ACHN (cell line): ENCODE results near the gene SEMA5B.

ENCODE experiments used
- DNase-seq: peaks from one replicate; pipeline ENCODE4 v3.0.0-alpha.2; 2015
- in situ Hi-C: cut with HindIII; loops from 2 replicates; pipeline ENCODE4 v1.10.0; 2017; ENCODE audit warnings: low sequenced_read_pairs, low pct_ligation_motif_present, low pct_unique_long_range_greater_than_20kb

SEMA5B gene

GRCh38 chr3:122921791-122922651 lies 105.5 kb downstream of the SEMA5B start:
- in situ Hi-C loops: no loop called here
- no peak for DNase-seq

DNA sequence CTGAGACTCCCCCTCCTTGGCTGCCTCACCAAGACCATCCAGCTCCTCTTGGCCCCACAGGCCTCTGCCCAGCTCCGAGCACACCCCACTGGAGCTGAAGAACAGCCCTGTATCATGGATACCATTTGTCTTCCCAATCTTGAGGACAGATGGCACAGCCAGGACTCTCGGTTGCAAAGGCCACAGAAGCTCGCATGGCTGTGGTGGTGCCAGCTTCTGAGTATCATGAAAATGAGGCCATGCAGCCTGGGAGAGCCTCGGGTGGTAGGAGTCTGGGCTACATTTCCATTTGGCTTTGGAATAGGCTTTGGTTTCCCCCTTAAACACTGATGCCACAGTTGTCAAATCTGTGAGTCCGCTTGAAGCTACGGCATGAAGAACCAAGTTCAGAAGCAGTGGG lies 106.6 kb downstream of the SEMA5B start:
- in situ Hi-C loops: no loop called here

DNA sequence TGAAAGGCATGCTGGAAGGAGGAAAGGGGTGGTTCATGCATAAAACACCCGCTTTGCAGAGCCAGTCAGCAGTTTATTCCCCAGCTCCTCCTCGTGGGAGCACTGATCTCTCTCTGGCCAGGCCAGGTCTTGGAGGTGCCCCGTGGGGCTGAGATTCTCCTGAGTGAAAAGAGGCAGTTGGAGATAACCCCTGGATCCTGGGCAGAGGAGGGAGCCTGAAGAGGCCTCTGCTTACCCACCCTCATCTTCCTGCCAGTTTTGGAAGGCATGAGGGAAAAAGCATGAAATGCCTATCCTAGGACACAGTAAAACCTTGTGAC lies 108.3 kb downstream of the SEMA5B start:
- DNase-seq: no peak
- in situ Hi-C loops: no loop called here

More for the DNA sequence above, 106.6 kb downstream of the SEMA5B start:
- DNase-seq: no peak

DNA sequence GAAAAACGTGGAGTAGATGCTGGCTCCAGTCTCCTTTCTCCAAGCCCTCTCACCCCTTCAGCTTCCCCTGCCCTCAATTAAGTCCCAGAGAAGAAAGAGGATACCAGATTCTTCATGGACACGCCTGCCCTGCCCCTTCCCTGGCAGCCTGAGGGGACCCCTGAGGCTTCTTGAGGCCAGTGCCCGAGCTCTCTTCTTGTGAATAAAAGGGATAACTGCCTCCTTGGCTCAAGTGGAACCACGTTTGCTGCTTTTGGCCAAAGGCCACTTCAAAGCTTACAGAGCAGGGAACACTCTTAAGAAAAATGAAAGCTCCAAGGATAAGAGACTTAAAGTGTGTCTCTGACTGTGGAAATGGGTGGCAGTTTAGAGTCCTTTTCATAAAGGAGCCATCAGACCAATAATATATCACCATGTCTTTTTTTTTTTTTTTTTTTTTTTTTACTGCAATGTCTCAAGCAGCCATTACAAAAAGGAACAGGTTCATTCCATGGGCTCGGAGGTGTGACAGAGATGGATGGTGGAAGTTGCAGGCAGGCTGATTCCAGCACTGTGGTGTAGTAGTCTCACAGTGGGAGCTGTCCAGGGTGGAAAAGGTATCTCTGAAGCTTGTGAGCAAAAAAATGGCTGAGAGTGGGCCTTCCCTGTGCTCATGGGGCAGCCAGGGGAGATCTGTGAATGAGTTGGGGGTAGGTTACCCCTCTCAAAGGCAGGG lies 108.8 kb downstream of the SEMA5B start:
- in situ Hi-C loops: no loop called here
- no peak for DNase-seq

GRCh38 chr3:122917412-122917811 lies 110.2 kb downstream of the SEMA5B start:
- in situ Hi-C loops: no loop called here
- no peak for DNase-seq

DNA sequence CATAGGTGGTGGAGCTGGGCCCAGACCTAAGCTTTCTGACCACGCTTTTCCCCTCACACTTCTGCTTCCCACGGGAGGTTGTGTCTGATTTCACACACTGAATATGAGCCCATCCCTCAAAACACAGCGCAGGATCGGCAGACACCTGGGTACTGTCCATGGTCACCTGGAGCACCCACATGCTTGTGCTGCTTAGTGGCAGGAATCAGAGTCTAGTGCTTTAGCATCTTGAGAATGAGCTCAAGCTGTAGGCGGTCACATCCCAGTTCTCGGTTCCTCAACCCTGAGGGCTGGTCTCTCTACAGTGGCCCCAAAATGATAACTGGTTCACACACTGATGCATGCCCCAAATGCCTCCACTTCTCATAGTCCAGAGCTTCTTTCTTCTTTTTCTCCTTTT lies 111.0 kb downstream of the SEMA5B start:
- in situ Hi-C loops: no loop called here

DNA sequence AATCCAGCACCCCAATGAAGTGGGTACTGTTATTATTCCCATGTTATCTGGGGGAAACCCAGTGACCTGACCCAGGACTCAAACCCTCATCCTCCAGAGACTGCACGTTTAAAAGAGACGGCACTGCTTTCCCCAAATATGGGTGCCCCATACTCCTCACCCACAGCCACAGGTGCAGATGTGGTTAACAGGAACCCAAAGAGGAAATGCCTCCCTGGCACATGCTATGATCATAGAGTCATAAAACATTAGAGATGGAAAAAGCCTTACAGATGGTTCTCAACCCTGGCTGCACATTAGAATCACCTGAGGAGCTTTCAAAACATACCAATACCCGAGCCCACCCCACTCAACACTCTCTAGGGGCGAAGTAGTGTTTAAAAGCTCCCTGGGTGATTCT lies 111.5 kb downstream of the SEMA5B start:
- in situ Hi-C loops: no loop called here

More for the DNA sequence above, 111.0 kb downstream of the SEMA5B start:
- DNase-seq: no peak

GRCh38 chr3:122915300-122916055 lies 112.1 kb downstream of the SEMA5B start:
- in situ Hi-C loops: no loop called here
- no peak for DNase-seq

More for the DNA sequence above, 111.5 kb downstream of the SEMA5B start:
- DNase-seq: no peak

- DNase-seq: no peak
- in situ Hi-C loops: no loop called here
Observed at GRCh38 chr3:122913539-122914100, 113.9 kb downstream of the SEMA5B start.

DNA sequence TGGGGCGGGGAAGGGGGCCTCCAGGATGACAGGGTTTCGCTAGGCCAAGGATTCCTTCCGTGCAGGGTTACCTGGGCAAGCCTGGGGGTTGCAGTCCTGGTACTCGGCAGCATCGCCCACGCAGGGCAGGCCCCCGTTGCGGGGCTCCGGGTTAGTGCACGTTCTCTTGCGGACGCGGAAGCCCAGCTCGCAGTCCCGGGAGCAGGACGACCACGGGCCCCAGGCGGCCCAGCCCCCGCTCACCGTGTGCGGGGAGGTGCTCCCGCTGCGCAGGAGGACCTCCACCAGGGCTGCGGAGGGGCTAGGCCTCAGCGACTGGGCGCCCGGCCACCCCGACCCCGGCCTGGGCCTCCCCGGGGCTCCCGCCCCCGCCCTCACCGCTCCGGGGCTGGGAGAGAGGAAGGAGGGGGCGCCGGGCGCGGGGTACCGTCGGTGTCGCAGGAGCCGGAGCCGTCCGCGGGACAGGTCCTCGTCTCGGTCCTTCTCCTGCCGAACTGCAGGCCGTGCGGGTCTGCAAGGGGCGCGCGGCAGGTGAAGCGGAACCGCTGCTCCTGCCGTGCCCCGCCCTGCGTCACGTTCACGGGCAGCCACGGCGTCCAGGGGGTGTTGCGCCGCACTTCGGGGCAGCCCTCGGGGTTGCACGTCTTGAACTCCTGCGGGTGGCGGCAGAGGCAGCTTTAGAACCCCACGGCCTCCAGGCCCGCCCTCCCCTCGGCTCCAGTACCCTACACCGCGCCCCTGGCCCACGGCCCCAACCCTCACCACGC lies 114.6 kb downstream of the SEMA5B start:
- in situ Hi-C loops: no loop called here
- DNase-seq: no peak

DNA sequence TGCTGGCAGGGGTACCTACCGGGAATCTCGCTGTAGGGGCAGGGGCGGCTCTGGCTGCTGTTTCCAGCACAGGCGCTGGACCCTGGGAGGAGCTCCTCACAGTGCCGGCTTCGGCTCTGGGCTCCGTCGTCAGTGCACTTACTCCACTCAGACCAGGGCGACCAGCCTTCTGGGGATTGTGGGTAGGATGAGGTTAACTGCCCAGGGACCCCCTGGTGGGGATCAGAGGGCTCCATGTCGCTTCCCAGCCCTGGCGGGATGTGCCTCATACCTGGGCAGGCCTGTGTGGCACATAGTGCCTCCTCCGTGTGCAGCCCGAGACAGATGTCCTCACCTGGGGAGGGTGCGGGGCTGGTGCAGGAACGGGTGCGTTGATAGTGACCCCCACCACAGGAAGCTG lies 115.7 kb downstream of the SEMA5B start:
- in situ Hi-C loops: no loop called here
- DNase-seq: no peak

- DNase-seq: no peak
- in situ Hi-C loops: no loop called here
Observed at GRCh38 chr3:122908251-122908650, 119.3 kb downstream of the SEMA5B start.

DNA sequence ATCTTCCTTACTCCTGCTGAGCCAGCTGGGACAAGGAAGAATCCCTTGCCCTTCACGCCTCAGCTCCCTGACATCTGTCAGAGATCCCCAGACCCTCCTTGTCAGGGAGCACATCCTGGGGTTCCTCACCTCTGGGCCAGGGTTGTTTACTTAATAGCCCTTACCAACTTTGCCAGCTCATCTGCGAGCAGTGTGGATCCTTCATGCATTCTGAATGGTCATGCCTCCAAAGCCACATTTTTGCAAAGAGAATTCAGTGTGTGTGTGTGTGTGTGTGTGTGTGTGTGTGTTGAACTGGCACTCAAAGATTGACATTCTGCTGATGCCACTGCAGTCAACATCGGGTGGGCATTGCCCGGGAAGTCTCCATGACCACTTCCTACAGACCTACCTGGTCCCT lies 120.1 kb downstream of the SEMA5B start:
- no peak for DNase-seq

GRCh38 chr3:122903171-122903570 lies 124.4 kb downstream of the SEMA5B start:
- in situ Hi-C loops: no loop called here
- DNase-seq: no peak

More for the DNA sequence above, 120.1 kb downstream of the SEMA5B start:
- in situ Hi-C loops: no loop called here

GRCh38 chr3:122902326-122902725 lies 125.2 kb downstream of the SEMA5B start:
- in situ Hi-C loops: no loop called here
- peak; percentile 28 for DNase-seq

GRCh38 chr3:122898298-122898697 lies 129.3 kb downstream of the SEMA5B start:
- in situ Hi-C loops: no loop called here
- no peak for DNase-seq

DNA sequence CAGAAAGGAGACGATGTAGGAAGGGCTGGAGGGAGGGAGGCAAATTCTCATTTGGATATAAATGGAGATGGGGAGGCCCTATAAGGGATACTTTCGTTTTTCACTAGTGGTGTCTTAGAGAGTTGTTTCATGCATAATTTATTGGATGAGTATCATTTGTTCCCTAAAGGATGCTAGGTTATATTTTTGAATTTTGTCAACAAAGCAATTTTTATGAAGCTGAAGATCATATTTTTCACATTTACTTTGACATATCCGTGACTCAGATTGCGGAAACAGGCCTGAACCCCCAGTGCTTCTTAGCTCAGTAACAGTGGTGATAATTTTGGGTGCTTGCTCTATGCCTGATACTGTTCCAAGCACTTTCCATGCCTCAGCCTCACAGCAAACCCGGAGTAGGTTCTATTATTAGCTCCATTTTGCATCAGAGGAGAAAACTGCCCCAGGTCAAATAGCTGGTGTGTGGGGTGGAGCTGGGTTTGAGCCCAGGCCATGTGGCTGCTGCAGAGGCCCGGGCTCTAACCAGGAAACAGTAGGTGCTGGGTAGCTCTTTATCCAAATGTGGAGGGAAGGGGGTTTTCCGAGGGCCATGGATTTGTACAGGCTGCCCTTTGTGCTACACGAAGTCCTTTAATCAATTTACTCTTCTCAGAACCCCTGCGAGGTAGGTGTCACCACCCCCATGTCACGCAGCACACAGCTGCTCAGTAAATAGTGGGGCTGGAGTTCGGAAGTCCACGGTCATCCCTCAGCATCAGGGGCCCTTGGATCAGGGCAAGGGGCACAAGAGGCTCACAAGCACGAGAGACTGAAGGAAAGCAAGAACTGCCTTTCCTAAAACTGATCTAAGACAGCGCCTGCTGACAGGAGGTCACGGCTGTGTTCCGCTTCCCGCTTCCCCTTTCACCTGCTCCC lies 133.6 kb downstream of the SEMA5B start:
- no peak for DNase-seq
- in situ Hi-C loops: no loop called here
